ENCODE data around the gene HNRNPA2B1.

Gene HNRNPA2B1

DNA sequence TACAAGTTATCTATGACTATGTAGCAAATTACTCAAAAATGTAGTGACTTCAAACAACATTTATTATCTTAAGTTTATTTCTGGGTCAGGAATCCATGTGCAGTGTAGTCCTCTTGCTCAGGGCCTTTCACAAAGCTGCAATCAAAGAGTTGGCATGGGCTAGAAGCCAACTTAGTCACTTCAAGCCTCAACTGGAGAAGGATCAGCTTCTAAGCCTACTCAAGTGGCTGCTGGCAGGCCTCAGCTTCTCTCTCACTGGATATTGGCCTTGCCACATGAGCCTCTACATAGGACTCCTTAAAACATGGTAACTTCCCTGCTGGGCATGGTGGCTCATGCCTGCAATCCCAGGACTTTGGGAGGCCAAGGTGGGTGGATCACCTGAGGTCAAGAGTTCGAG, 53.5 kb downstream of the HNRNPA2B1 start:
- DNase-seq (ENCODE audit: low read depth, low spot score): no peak

DNA sequence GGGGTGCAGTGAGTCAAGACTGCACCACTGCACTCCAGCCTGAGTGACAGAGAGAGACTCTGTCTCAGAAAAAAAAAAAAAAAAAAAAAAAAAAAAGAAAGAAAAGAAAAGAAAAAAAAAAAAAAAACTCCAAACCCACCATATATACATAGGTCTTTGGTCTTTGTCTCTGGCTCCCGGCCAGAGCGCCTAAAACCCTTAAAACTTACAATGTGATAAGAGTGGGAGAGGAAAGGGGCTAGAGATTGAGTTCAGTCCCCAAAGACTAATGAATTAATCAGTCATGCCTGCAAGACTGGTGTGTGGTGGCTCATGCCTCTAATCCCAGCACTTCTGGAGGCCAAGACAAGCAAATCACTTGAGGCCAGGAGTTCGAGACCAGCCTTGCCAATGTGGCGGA, 55.3 kb downstream of the HNRNPA2B1 start:
- DNase-seq (ENCODE audit: low read depth, low spot score): no peak

DNA sequence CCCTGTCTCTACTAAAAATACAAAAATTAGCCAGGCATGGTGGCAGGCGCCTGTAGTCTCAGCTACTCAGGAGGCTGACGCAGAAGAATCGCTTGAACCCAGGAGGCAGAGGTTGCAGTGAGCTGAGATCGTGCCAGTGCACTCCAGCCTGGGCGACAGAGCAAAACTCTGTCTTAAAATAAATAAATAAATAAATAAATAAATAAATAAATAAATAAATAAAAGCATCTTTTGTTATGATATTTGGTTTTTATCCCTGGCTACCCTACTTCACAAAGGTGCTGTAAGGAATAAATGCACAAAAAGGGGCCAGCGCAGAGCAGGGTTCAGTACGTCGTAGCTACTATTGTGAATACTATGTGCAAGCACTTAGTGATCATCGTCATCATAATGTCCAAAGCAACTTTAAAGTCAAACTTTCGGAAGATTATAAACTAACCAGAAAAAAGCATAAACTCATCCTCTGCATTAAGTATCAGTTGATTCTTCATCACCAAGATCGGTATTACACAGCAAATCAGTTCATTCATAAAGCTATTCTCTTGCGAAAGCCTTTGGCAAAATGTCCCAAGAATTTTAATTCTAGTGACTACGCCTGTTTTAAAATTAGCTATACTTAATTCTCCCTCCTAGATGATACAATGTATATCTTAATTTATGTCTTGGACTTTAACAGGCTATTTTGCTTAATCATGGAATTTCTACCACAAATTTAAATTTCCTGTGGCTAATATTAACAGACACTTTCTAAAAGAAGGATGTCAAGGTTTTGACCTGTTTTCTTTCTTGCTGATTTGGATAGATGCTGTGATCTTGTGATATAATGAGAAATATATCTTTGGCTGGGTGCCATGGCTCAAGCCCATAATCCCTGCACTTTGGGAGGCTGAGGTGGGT, 56.1 kb downstream of the HNRNPA2B1 start:
- DNase-seq (ENCODE audit: low read depth, low spot score): no peak

- no peak for DNase-seq (ENCODE audit: low read depth, low spot score)
Measured at GRCh38 chr7:26143298-26144048, 57.1 kb downstream of the HNRNPA2B1 start.

DNA sequence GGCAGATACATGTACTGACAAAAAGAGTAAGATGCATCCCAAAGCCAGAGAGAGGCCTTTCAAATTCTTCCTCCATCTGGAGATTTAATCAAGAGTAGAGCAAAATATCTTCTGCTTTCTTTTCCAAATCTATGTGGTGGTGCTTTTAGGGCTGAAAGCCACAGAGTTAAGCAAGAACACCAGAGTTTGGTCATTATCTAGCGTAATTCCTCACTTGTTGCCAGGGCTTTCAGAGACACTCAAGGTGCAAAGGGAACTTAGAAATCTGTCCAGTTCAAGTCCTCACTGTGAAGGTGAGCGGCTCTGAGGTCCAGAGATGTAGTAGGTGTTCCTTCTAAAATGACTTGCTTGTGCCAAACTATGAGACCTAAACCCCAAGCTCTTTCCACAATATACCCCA, 59.5 kb downstream of the HNRNPA2B1 start:
- no peak for DNase-seq (ENCODE audit: low read depth, low spot score)

DNA sequence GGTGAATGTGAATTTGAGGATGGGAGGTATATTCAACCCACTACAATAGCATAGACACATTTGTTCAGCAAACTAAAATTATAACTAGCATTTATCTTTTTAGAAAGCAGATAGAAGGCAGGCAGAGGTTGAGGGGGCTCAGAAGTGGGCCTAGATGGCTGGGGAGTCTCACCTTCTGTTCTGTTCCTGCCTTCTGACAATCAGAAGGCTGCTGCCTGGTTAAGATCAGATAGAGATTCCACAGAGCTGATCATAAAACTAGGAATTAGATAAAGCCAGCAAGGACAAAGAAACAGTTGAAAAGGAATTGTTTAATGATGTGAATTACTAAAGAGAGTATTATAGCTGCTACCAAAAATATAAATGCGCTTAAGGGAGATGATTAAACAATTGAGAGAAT, 60.2 kb downstream of the HNRNPA2B1 start:
- DNase-seq (ENCODE audit: low read depth, low spot score): no peak

Measured in activated naive CD8-positive, alpha-beta T cell treated with anti-CD3 and anti-CD28 coated beads, Interleukin-2, amount 50 U/mL, for 16 hours (primary cell).